T follicular helper cell (primary cell): Measurements from ENCODE around the gene TRIM8.

Experiments
- DNase-seq: peaks from one replicate; pipeline ENCODE4 v3.0.0-alpha.2; 2020; ENCODE audit warnings: low read depth
- total RNA-seq, 2 experiments: gene quantifications; one replicate each; lab custom pipeline; 2026; lab: John Stamatoyannopoulos, UW

Gene TRIM8, protein sequence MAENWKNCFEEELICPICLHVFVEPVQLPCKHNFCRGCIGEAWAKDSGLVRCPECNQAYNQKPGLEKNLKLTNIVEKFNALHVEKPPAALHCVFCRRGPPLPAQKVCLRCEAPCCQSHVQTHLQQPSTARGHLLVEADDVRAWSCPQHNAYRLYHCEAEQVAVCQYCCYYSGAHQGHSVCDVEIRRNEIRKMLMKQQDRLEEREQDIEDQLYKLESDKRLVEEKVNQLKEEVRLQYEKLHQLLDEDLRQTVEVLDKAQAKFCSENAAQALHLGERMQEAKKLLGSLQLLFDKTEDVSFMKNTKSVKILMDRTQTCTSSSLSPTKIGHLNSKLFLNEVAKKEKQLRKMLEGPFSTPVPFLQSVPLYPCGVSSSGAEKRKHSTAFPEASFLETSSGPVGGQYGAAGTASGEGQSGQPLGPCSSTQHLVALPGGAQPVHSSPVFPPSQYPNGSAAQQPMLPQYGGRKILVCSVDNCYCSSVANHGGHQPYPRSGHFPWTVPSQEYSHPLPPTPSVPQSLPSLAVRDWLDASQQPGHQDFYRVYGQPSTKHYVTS
- 36.8 to 99.8 reads per million in 2 experiments for total RNA-seq

- no peak for DNase-seq
These were observed at the start of gene TRIM8 for GRCh38 chr10:102644066-102644645. TSS of gene TRIM8 (plus strand) at chr10:102644479. CDS start at chr10:102644618, 139 bp downstream.

- DNase-seq, result no peak
These were observed 49.0 kb upstream of the TRIM8 start for GRCh38 chr10:102595293-102595692.

DNA sequence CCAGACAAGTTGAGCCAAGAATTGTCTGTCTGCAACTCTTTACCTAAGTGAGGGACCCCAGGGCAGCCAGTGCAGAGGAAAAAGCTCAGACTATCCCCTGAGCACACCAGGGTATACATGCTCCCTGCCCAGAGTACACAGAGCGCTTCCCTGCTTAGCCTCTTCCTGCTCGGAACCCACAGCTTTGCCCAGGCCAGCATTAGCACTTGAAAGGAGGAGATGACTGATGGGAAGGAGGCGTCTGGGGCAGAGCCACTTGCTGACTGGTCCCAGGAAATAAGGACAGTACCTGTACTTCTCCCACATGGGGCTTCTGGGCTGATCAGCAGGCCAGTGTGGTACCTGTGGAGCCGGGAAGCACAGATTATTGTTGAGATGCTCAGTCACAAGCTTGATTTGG lies 48.4 kb upstream of the TRIM8 start:
- no peak for DNase-seq

DNA sequence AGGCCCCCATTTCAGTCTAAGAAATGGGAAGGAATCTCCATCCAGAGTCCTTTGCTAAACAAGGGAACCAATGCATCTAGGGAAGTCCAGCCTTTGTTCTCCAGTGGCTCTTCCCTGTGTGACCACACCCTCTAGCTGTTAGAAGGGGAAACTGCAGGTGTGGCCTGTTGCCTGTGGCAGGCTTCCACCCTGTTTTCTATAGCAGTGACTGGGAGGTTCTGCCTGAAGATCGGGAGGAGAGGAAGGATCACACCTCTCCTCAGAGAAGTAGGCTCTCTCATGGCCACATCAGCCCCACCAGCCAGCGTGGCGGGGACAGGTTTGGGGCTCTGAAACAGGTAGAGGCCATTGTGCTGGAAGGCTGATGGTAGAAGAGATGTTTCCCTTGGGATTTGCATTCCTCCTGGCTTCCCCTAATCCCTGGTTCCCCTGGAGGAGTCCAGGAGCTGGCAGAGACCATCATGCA lies 47.7 kb upstream of the TRIM8 start:
- no peak for DNase-seq

GRCh38 chr10:102597131-102597991 lies 46.9 kb upstream of the TRIM8 start:
- DNase-seq, result no peak

DNA sequence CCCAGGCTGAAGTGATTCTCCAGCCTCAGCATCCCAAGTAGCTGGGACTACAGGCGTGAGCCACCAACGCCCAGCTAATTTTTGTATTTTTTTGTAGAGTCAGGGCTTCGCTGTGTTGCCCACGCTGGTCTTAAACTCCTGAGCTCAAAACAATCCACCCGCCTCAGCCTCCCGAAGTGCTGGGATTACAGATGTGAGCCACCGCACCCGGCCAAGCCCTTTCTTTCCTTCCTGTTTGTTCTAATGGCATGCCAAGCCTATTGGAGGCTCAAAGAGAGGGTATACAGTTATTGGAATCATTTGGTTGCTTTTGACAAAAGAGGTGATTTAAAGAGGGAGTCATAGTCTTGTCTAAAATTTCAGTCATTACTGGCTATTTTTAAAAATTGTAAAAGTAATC lies 46.0 kb upstream of the TRIM8 start:
- DNase-seq, result no peak

- no peak for DNase-seq
These were observed 44.5 kb upstream of the TRIM8 start for GRCh38 chr10:102599565-102600327.

- no peak for DNase-seq
These were observed 43.5 kb upstream of the TRIM8 start for GRCh38 chr10:102600816-102601215.

DNA sequence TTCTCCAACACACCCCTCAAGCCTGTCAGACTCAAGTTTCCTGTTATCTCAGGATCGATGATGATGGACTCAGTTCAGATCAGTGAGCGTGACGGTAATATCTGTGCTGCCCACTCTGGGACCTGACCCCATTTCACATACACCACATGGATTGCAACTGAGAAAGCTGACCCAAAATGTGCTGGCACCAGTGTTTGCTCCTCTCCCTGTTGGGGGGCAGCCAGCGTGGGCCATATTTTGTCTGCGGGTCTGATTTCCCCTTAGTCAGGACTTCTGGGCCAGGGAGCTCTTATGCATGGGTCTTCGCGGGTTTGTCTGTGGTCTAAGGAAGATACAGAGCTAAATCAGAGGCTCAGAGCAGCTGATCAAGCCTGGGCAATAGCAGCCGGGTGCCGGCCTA lies 42.6 kb upstream of the TRIM8 start:
- DNase-seq, result no peak

GRCh38 chr10:102602272-102603045 lies 41.8 kb upstream of the TRIM8 start:
- no peak for DNase-seq

DNA sequence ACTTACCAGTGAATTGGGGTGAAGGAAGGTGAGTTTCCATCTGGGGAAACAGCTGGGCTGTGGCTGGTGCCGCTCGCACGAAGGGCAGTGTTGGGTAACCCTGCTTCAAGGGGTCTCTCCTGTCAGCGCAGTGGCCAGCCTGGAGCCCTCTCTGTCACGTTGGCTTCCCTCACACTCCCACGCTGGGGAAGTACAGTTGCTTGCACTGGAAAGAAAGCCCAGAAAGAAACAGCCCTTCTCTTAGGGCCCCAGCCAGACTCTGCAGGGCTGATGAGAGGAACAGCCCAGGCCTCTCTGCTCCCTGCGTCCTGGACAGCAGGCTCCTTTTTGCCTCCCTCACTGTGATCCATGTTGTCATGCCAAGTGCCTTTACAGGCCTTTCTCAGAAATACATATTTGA lies 40.3 kb upstream of the TRIM8 start:
- no peak for DNase-seq

GRCh38 chr10:102604439-102604841 lies 39.8 kb upstream of the TRIM8 start:
- DNase-seq, result no peak

DNA sequence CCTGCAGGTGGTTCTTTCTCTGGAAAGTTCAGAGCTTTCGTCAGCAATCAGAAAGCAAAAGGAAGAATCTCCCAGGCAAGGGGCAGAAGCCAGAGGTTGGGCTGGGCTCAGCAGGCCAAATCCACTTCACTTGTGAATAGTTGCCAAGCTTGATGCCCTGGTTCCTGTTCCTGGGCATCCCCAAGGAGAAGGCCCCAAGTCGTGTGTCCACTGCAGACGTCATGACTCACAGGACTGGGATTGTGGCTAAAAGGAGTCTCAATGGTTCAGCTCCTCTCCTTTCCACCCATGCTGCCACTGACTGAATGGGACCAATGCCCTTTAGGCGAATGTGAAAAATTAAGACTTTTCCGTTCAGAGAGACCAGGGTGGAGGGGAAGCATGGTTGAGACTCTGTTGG lies 38.6 kb upstream of the TRIM8 start:
- DNase-seq, result no peak

- DNase-seq, result no peak
These were observed 35.8 kb upstream of the TRIM8 start for GRCh38 chr10:102608487-102608886.

DNA sequence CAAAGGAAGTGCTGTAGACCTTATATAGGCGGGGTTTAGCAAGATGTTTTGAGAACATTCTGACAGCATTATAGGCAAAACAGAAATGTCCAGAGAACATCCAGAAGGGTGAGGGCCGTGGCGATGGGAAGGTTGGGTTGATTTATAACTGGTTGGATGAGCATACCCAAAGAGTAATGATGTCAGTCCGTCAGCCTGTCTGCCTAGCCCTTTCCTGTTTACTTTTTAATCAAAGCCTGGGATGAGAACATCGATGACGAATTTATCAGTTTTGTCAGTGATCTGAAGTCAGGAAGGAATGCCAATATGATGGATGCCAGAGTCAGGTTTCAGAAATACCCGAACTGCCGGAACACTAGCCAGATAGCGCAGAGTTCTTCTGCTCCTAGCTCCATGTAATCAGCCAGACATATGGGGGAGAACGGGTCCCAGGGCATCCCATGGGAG lies 33.8 kb upstream of the TRIM8 start:
- DNase-seq, result peak; percentile 56

DNA sequence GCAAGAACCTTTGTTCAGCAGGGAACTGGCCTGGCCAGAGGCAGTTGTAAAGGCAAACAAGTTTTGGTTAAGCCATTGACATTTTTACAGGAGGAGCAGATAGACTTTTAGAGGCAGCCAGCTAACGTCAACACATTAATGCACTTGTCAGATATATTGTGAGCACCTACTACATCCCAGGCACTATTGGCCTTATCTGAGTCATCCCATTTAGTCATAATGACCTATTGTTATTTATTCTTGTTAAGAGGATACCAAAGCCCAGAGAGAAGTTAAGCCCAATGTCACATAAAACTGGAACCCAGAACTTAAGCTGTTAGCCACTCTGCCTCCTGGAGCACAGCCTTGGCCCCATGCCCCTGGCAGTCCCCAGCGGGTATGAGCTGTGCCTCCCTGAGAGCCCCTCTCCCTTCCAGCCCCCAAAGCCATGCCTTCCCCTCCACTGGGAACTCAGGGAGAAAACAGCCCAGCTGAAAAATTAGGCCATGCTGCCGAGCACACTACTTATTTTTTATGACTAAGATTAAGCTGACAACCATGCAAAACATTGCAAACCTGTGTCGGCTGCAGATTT lies 32.7 kb upstream of the TRIM8 start:
- no peak for DNase-seq

DNA sequence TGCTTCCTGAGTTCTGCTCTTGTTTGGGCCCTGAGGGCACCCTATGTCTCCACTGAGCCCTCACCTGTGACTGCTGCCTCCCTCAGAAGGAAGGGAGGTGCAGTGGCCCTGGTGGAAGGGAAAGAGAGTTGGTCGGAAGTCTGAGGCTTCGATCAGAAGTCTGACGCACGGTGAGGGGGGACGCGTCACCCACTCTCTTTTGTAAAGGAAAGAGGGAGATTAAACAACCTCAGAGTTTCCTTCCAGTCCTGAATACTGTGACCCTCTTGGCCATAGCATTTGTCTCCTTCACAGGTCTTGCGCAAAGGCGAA lies 31.4 kb upstream of the TRIM8 start:
- DNase-seq, result peak; percentile 73

GRCh38 chr10:102613286-102613685 lies 31.0 kb upstream of the TRIM8 start:
- peak; percentile 33 for DNase-seq

DNA sequence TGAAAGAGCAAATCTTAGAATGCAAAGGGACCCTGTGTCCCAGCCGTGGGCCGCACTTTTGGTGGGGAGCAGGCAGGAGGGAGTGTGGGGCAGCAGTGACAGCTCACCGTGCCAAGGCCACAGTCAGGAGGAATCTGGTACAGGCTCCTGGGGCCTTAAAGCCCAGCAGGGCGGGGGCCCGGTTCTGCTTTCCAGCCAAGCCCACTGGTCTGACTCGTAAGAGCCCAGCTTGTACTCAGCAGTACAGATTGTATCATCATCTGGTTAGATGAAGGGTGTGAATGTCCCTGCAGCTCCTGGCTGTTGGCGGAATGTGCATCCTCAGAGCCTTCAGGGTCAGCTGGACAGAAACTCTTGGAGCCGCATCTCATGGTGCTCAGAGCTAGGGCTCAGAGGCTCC lies 30.5 kb upstream of the TRIM8 start:
- DNase-seq, result no peak

- DNase-seq, result no peak
These were observed 29.4 kb upstream of the TRIM8 start for GRCh38 chr10:102614888-102615287.
